Jurkat, Clone E6-1 (cell line): Measurements from ENCODE around the gene NPFFR2.
"Not testable (repeated sequence)": the region's sequence is repeated elsewhere in the genome, so short reads cannot be mapped to it uniquely, and the experiment has no call there.

Experiments
- DNase-seq: peaks from one replicate; pipeline ENCODE4 v3.0.0-alpha.2; 2011; ENCODE audit warnings: low read depth, low spot score
- H3K4me3 ChIP-seq: 2 replicates; pipeline ENCODE4 v1.5.1; 2011; ENCODE audit warnings: mild to moderate bottlenecking, low read length, control low read depth, moderate library complexity

Gene NPFFR2

GRCh38 chr4:72109959-72110497 is 78.2 kb downstream of the NPFFR2 start:
- no peak overlapping the region for H3K4me3 ChIP-seq
- no peak for DNase-seq

GRCh38 chr4:72110886-72111285 is 79.1 kb downstream of the NPFFR2 start:
- no peak for DNase-seq
- no peak overlapping the region for H3K4me3 ChIP-seq

GRCh38 chr4:72111863-72112262 is 80.1 kb downstream of the NPFFR2 start:
- H3K4me3 ChIP-seq = no peak overlapping the region
- no peak for DNase-seq

- DNase-seq = no peak
- no peak overlapping the region for H3K4me3 ChIP-seq
Measured at GRCh38 chr4:72112514-72113156, 80.8 kb downstream of the NPFFR2 start.

- H3K4me3 ChIP-seq = no peak overlapping the region
- no peak for DNase-seq
Measured at GRCh38 chr4:72118017-72118416, 86.2 kb downstream of the NPFFR2 start.

DNA sequence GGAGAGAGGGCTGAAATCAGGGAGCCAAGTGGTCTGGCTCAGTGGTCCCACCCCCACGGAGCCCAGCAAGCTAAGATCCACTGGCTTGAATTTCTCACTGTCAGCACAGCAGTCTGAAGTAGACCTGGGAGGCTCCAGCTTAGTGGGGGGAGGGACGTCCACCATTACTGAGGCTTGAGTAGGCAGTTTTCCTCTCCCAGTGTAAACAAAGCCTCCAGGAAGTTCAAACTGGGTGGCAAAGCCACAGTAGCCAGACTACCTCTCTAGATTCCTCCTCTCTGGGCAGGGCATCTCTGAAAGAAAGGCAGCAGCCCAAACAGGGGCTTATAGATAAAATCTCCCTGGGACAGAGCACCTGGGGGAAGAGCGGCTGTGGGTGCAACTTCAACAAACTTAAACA is 88.1 kb downstream of the NPFFR2 start:
- H3K4me3 ChIP-seq = no peak overlapping the region
- no peak for DNase-seq

- no peak overlapping the region for H3K4me3 ChIP-seq
- DNase-seq = no peak
Measured at GRCh38 chr4:72128741-72129140, 96.9 kb downstream of the NPFFR2 start.

GRCh38 chr4:72136429-72136828 is 104.6 kb downstream of the NPFFR2 start:
- H3K4me3 ChIP-seq = no peak overlapping the region
- DNase-seq = no peak

DNA sequence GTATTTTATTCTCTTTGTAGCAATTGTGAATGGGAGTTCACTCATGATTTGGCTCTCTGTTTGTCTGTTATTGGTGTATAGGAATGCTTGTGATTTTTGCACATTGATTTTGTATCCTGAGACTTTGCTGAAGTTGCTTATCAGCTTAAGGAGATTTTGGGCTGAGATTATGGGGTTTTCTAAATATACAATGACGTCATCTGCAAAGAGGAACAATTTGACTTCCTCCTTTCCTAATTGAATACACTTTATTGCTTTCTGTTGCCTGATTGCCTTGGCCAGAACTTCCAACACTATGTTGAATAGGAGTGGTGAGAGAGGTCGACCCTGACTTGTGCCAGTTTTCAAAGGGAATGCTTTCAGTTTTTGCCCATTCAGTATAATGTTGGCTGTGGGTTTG is 108.2 kb downstream of the NPFFR2 start:
- DNase-seq, H3K4me3 ChIP-seq: not testable (repeated sequence)

GRCh38 chr4:72144241-72144640 is 112.4 kb downstream of the NPFFR2 start:
- no peak for DNase-seq
- H3K4me3 ChIP-seq = no peak overlapping the region

- H3K4me3 ChIP-seq = no peak overlapping the region
- DNase-seq = no peak
Measured at GRCh38 chr4:72152731-72153130, 120.9 kb downstream of the NPFFR2 start.

GRCh38 chr4:72153634-72154033 is 121.8 kb downstream of the NPFFR2 start:
- DNase-seq, H3K4me3 ChIP-seq: not testable (repeated sequence)

- not testable (repeated sequence) for DNase-seq, H3K4me3 ChIP-seq
Measured at GRCh38 chr4:72169285-72169684, 137.5 kb downstream of the NPFFR2 start.

GRCh38 chr4:72169861-72170260 is 138.1 kb downstream of the NPFFR2 start:
- DNase-seq = no peak
- no peak overlapping the region for H3K4me3 ChIP-seq

GRCh38 chr4:72171761-72172160 is 140.0 kb downstream of the NPFFR2 start:
- DNase-seq = no peak
- H3K4me3 ChIP-seq = no peak overlapping the region

- no peak for DNase-seq
Measured at GRCh38 chr4:72179342-72179741, 147.5 kb downstream of the NPFFR2 start.

DNA sequence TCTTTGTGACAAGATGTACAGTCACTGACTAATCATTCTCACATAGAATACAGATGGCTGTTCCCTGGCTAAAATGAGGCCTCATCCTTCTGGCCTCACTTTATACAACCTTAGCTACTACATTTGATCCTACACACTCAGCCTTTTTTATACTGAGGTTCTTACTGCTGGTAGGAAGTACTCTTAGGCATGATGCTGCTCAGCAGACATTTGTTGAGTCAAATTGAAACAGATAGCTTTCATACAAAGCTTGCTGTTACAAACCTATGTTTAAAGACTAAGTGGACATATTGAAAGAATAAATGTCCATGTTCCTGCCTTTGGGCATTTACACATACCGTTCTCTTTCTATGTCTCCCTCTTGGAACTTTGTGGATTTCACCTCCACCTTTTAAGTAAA is 154.9 kb downstream of the NPFFR2 start:
- no peak overlapping the region for H3K4me3 ChIP-seq
- no peak for DNase-seq

More at GRCh38 chr4:72179342-72179741, 147.5 kb downstream of the NPFFR2 start:
- no peak overlapping the region for H3K4me3 ChIP-seq

- DNase-seq = no peak
Measured at GRCh38 chr4:72194046-72194445, 162.2 kb downstream of the NPFFR2 start.

DNA sequence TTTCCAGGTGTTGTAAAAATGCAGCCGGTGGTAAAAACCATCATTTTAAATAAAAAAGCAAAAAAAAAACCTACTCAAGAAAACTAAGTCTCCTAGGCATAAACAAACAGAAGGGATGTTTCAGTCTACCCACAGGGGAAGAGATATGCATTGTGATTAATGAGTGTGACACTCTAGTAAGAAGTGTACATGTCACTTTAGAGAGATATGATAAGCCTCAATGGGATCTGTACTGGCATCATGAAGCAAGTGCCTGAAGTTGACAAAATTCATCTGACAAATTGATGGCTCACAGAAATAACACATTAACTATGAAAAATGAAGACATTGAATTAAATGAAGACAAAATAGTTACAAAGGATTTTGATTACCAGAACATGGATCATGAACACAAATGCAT is 162.7 kb downstream of the NPFFR2 start:
- DNase-seq = no peak
- H3K4me3 ChIP-seq = no peak overlapping the region

More at GRCh38 chr4:72194046-72194445, 162.2 kb downstream of the NPFFR2 start:
- H3K4me3 ChIP-seq = no peak overlapping the region
